ENCODE results near the gene FGGY. TPM values are rescaled to one million over a fixed set of nuclear protein-coding genes. Genes with fewer than 3 reads are reported as not detected.
A peak's percentile ranks its signal among the peaks of the same experiment; 100 is the strongest.

FGGY gene
- total and polyA plus RNA-seq, 7 experiments from 2014 or later = 2.5 to 15.2 (median 11.2) TPM

- CTCF ChIA-PET = no interaction called here
- Histone ChIP-seq H3K4me3 (ENCODE audit: low read length) (no peak overlapping the region), H3K36me3 (ENCODE audit: control insufficient read depth in 2 of 3, insufficient read depth in 3 of 3, low read length in 3 of 3) (no peaks in the 10 kb centered on the region), H3K27ac (ENCODE audit: low read depth, low read length) (no peak overlapping the region), H3K4me1 (ENCODE audit: control insufficient read depth in 2 of 2, insufficient read depth in 2 of 2, low read length in 2 of 2) (no peaks in the 10 kb centered on the region), H3K27me3 (ENCODE audit: control insufficient read depth in 2 of 2, insufficient read depth in 2 of 2, low read length in 2 of 2) (no peaks in the 10 kb centered on the region), H3K9me3 (ENCODE audit: control insufficient read depth in 2 of 3, low read length in 3 of 3) (no peaks in the 10 kb centered on the region)
- POLR2A ChIA-PET = no interaction called here
- Mint-ChIP-seq H3K4me3 (no peak overlapping the region), H3K27me3 (peaks cover 6 to 21% (median 10%) of the 10 kb centered on the region in 5 donors), H3K9me3 (peaks cover 0 to 2% (median 0%) of the 10 kb centered on the region in 11 donors), H3K4me1 (peaks cover 0 to 17% (median 0%) of the 10 kb centered on the region in 7 donors), H3K27ac (no peak overlapping the region), H3K36me3 (no peaks in the 10 kb centered on the region)
- ATAC-seq (no peak), DNase-seq (no peak)
- intact Hi-C loops (cut with micrococcal nuclease) = no loop called here
Measured at GRCh38 chr1:59271561-59272260, 25.2 kb upstream of the FGGY start.

- CTCF ChIA-PET = no interaction called here
- peaks cover 0 to 2% (median 0%) of the 10 kb centered on the region in 11 donors for H3K9me3 Mint-ChIP-seq
- no peak for DNase-seq
Measured at GRCh38 chr1:59272507-59272906, 24.4 kb upstream of the FGGY start.

GRCh38 chr1:59276439-59276851, 20.4 kb upstream of the FGGY start:
- DNase-seq (no peak), ATAC-seq (no peak)
- no peaks in the 10 kb centered on the region for H3K36me3 Mint-ChIP-seq
- H3K4me1 Mint-ChIP-seq = peaks cover 0 to 17% (median 0%) of the 10 kb centered on the region in 7 donors
- ChIA-PET CTCF (interaction anchor here (0.6 kb wide), 1 partner anchor 535 kb away, joined by 3 read pairs; no protein-coding TSS in a partner anchor), POLR2A (no interaction called here)
- H3K4me3 Mint-ChIP-seq = no peak overlapping the region
- Histone ChIP-seq H3K4me3 (ENCODE audit: low read length) (no peak overlapping the region), H3K4me1 (ENCODE audit: control insufficient read depth in 2 of 2, insufficient read depth in 2 of 2, low read length in 2 of 2) (no peaks in the 10 kb centered on the region), H3K9me3 (ENCODE audit: control insufficient read depth in 2 of 3, low read length in 3 of 3) (no peaks in the 10 kb centered on the region), H3K36me3 (ENCODE audit: control insufficient read depth in 2 of 3, insufficient read depth in 3 of 3, low read length in 3 of 3) (no peaks in the 10 kb centered on the region), H3K27ac (ENCODE audit: low read depth, low read length) (no peak overlapping the region), H3K27me3 (ENCODE audit: control insufficient read depth in 2 of 2, insufficient read depth in 2 of 2, low read length in 2 of 2) (no peaks in the 10 kb centered on the region)
- intact Hi-C loops (cut with micrococcal nuclease) = no loop called here
- H3K9me3 Mint-ChIP-seq = no peaks in the 10 kb centered on the region
- H3K27me3 Mint-ChIP-seq = peaks cover 0 to 16% (median 4%) of the 10 kb centered on the region in 5 donors
- H3K27ac Mint-ChIP-seq = no peak overlapping the region

More at GRCh38 chr1:59272507-59272906, 24.4 kb upstream of the FGGY start:
- Mint-ChIP-seq H3K4me3 (no peak overlapping the region), H3K4me1 (peaks cover 0 to 17% (median 0%) of the 10 kb centered on the region in 7 donors), H3K27me3 (peaks cover 4 to 21% (median 10%) of the 10 kb centered on the region in 5 donors), H3K36me3 (no peaks in the 10 kb centered on the region), H3K27ac (no peak overlapping the region)
- no peak overlapping the region for H3K27ac ChIP-seq (ENCODE audit: low read depth, low read length)
- no peak overlapping the region for H3K4me3 ChIP-seq (ENCODE audit: low read length)
- POLR2A ChIA-PET = no interaction called here
- H3K9me3 ChIP-seq (ENCODE audit: control insufficient read depth in 2 of 3, low read length in 3 of 3) = no peaks in the 10 kb centered on the region
- intact Hi-C loops (cut with micrococcal nuclease) = no loop called here
- peak; percentile 22 for ATAC-seq
- no peaks in the 10 kb centered on the region for H3K36me3 ChIP-seq (ENCODE audit: control insufficient read depth in 2 of 3, insufficient read depth in 3 of 3, low read length in 3 of 3)
- H3K4me1 ChIP-seq (ENCODE audit: control insufficient read depth in 2 of 2, insufficient read depth in 2 of 2, low read length in 2 of 2) = no peaks in the 10 kb centered on the region
- no peaks in the 10 kb centered on the region for H3K27me3 ChIP-seq (ENCODE audit: control insufficient read depth in 2 of 2, insufficient read depth in 2 of 2, low read length in 2 of 2)

- intact Hi-C loops (cut with micrococcal nuclease) = no loop called here
- Mint-ChIP-seq H3K36me3 (no peaks in the 10 kb centered on the region), H3K9me3 (peaks cover 0 to under 1% (median 0%) of the 10 kb centered on the region in 11 donors), H3K4me3 (no peak overlapping the region), H3K27ac (no peak overlapping the region), H3K4me1 (peaks cover 0 to 8% (median 0%) of the 10 kb centered on the region in 7 donors), H3K27me3 (peaks cover 0 to 26% (median 6%) of the 10 kb centered on the region in 5 donors)
- no peak overlapping the region for H3K27ac ChIP-seq (ENCODE audit: low read depth, low read length)
- no peak for DNase-seq
- no peaks in the 10 kb centered on the region for H3K27me3 ChIP-seq (ENCODE audit: control insufficient read depth in 2 of 2, insufficient read depth in 2 of 2, low read length in 2 of 2)
- H3K36me3 ChIP-seq (ENCODE audit: control insufficient read depth in 2 of 3, insufficient read depth in 3 of 3, low read length in 3 of 3) = no peaks in the 10 kb centered on the region
- H3K9me3 ChIP-seq (ENCODE audit: control insufficient read depth in 2 of 3, low read length in 3 of 3) = no peaks in the 10 kb centered on the region
- ChIA-PET CTCF (interaction anchor here (0.6 kb wide), 1 partner anchor 911 kb away, joined by 3 read pairs; no protein-coding TSS in a partner anchor), POLR2A (no interaction called here)
- no peak for ATAC-seq
- no peaks in the 10 kb centered on the region for H3K4me1 ChIP-seq (ENCODE audit: control insufficient read depth in 2 of 2, insufficient read depth in 2 of 2, low read length in 2 of 2)
- H3K4me3 ChIP-seq (ENCODE audit: low read length) = no peak overlapping the region
Measured at GRCh38 chr1:59278780-59279354, 18.0 kb upstream of the FGGY start.

- Histone ChIP-seq H3K36me3 (ENCODE audit: control insufficient read depth in 2 of 3, insufficient read depth in 3 of 3, low read length in 3 of 3) (no peaks in the 10 kb centered on the region), H3K4me1 (ENCODE audit: control insufficient read depth in 2 of 2, insufficient read depth in 2 of 2, low read length in 2 of 2) (no peaks in the 10 kb centered on the region), H3K4me3 (ENCODE audit: low read length) (no peak overlapping the region), H3K9me3 (ENCODE audit: control insufficient read depth in 2 of 3, low read length in 3 of 3) (no peaks in the 10 kb centered on the region), H3K27me3 (ENCODE audit: control insufficient read depth in 2 of 2, insufficient read depth in 2 of 2, low read length in 2 of 2) (no peaks in the 10 kb centered on the region), H3K27ac (ENCODE audit: low read depth, low read length) (no peak overlapping the region)
- no peaks in the 10 kb centered on the region for H3K36me3 Mint-ChIP-seq
- ATAC-seq (no peak), DNase-seq (no peak)
- H3K27ac Mint-ChIP-seq = no peak overlapping the region
- H3K4me3 Mint-ChIP-seq = no peak overlapping the region
- H3K4me1 Mint-ChIP-seq = peaks cover 0 to 8% (median 0%) of the 10 kb centered on the region in 7 donors
- intact Hi-C loops (cut with micrococcal nuclease) = no loop called here
- POLR2A ChIA-PET = no interaction called here
- H3K27me3 Mint-ChIP-seq = peaks cover 0 to 26% (median 13%) of the 10 kb centered on the region in 5 donors
- CTCF ChIA-PET = interaction anchor here (0.6 kb wide), 1 partner anchor 912 kb away, joined by 3 read pairs; no protein-coding TSS in a partner anchor
- H3K9me3 Mint-ChIP-seq = peaks cover 0 to 2% (median 0%) of the 10 kb centered on the region in 11 donors
Measured at GRCh38 chr1:59279645-59280044, 17.2 kb upstream of the FGGY start.

- Mint-ChIP-seq H3K36me3 (no peaks in the 10 kb centered on the region), H3K27me3 (peaks cover 0 to 36% (median 17%) of the 10 kb centered on the region in 5 donors), H3K27ac (no peak overlapping the region), H3K9me3 (peaks cover 0 to 2% (median 0%) of the 10 kb centered on the region in 11 donors), H3K4me3 (no peak overlapping the region), H3K4me1 (no peaks in the 10 kb centered on the region)
- POLR2A ChIA-PET = no interaction called here
- intact Hi-C loops (cut with micrococcal nuclease) = no loop called here
- no peaks in the 10 kb centered on the region for H3K9me3 ChIP-seq (ENCODE audit: control insufficient read depth in 2 of 3, low read length in 3 of 3)
- no peak overlapping the region for H3K27ac ChIP-seq (ENCODE audit: low read depth, low read length)
- ATAC-seq (no peak), DNase-seq (no peak)
- CTCF ChIA-PET = no interaction called here
- no peaks in the 10 kb centered on the region for H3K36me3 ChIP-seq (ENCODE audit: control insufficient read depth in 2 of 3, insufficient read depth in 3 of 3, low read length in 3 of 3)
- H3K27me3 ChIP-seq (ENCODE audit: control insufficient read depth in 2 of 2, insufficient read depth in 2 of 2, low read length in 2 of 2) = no peaks in the 10 kb centered on the region
- H3K4me1 ChIP-seq (ENCODE audit: control insufficient read depth in 2 of 2, insufficient read depth in 2 of 2, low read length in 2 of 2) = no peaks in the 10 kb centered on the region
- H3K4me3 ChIP-seq (ENCODE audit: low read length) = no peak overlapping the region
Measured at GRCh38 chr1:59282951-59283350, 13.9 kb upstream of the FGGY start.
